ENCODE data around the gene CLEC2A. TPM values are rescaled to one million over a fixed set of nuclear protein-coding genes. Genes with fewer than 3 reads are reported as not detected.
"Not testable (repeated sequence)": the region's sequence is repeated elsewhere in the genome, so short reads cannot be mapped to it uniquely, and the experiment has no call there.

Gene CLEC2A
- total RNA-seq, 1 donor from 2014 or later, result not detected

- no peak for DNase-seq (ENCODE audit: low read depth)
Measured at GRCh38 chr12:9881988-9882387, 50.2 kb downstream of the CLEC2A start.

- no peak for DNase-seq (ENCODE audit: low read depth)
Measured at GRCh38 chr12:9881246-9881645, 50.9 kb downstream of the CLEC2A start, which contains the start of gene KLRF2. Gene KLRF2 (plus strand): TSS chr12:9881489. CDS start chr12:9881596, 107 bp downstream.

GRCh38 chr12:9880532-9881078, 51.6 kb downstream of the CLEC2A start:
- DNase-seq (ENCODE audit: low read depth), result no peak

- DNase-seq (ENCODE audit: low read depth), result not testable (repeated sequence)
Measured at GRCh38 chr12:9876120-9876519, 56.0 kb downstream of the CLEC2A start.

- no peak for DNase-seq (ENCODE audit: low read depth)
Measured at GRCh38 chr12:9872742-9873141, 59.4 kb downstream of the CLEC2A start.

- DNase-seq (ENCODE audit: low read depth), result no peak
Measured at GRCh38 chr12:9872162-9872561, 60.0 kb downstream of the CLEC2A start.

GRCh38 chr12:9870286-9870866, 61.8 kb downstream of the CLEC2A start:
- DNase-seq (ENCODE audit: low read depth), result no peak

- DNase-seq (ENCODE audit: low read depth), result peak; percentile 85
Measured at GRCh38 chr12:9869307-9870161, 62.6 kb downstream of the CLEC2A start, which contains the start of gene CLEC2B. Gene CLEC2B (minus strand): TSS chr12:9869354.

- no peak for DNase-seq (ENCODE audit: low read depth)
Measured at GRCh38 chr12:9868951-9869306, 63.2 kb downstream of the CLEC2A start.

- no peak for DNase-seq (ENCODE audit: low read depth)
Measured at GRCh38 chr12:9868311-9868801, 63.8 kb downstream of the CLEC2A start.

- no peak for DNase-seq (ENCODE audit: low read depth)
Measured at GRCh38 chr12:9867531-9867930, 64.6 kb downstream of the CLEC2A start.

- DNase-seq (ENCODE audit: low read depth), result no peak
Measured at GRCh38 chr12:9866860-9867269, 65.3 kb downstream of the CLEC2A start.

GRCh38 chr12:9864913-9865675, 67.1 kb downstream of the CLEC2A start:
- no peak for DNase-seq (ENCODE audit: low read depth)

Other genes with a start within 250 kb of the CLEC2A start
- gene CLECL1, start 199.3 kb downstream of the CLEC2A start, total RNA-seq, result not detected in 2 replicates
- gene CD69, start 171.5 kb downstream of the CLEC2A start, total RNA-seq, result 0.25 and 1.2 TPM in 2 replicates
- 0.15 and 1.4 TPM in 2 replicates for gene KLRF1, start 104.9 kb downstream of the CLEC2A start, total RNA-seq
- 0.10 and 0.52 TPM in 2 replicates for gene CLEC2B, start 63.0 kb downstream of the CLEC2A start, total RNA-seq
- not detected in 2 replicates for gene KLRF2, start 50.9 kb downstream of the CLEC2A start, total RNA-seq
- gene CLEC12A, start 39.0 kb upstream of the CLEC2A start, total RNA-seq, result not detected in 2 replicates
- gene CLEC1B, start 66.8 kb upstream of the CLEC2A start, total RNA-seq, result not detected in 2 replicates
- gene CLEC12B, start 78.3 kb upstream of the CLEC2A start, total RNA-seq, result not detected in 2 replicates
- not detected in 2 replicates for gene CLEC9A, start 98.3 kb upstream of the CLEC2A start, total RNA-seq
- gene CLEC1A, start 166.6 kb upstream of the CLEC2A start, total RNA-seq, result not detected in 2 replicates
- 0.05 TPM in 1 of 2 replicates, not detected in the other for gene CLEC7A, start 197.8 kb upstream of the CLEC2A start, total RNA-seq
- gene OLR1, start 239.8 kb upstream of the CLEC2A start, total RNA-seq, result 0.87 and 0.89 TPM in 2 replicates
- gene TMEM52B, start 246.7 kb upstream of the CLEC2A start, total RNA-seq, result 2.3 and 6.9 TPM in 2 replicates